ENCODE results near the gene NTHL1.

GRCh38 chr16:2061023-2061422 is 13.4 kb upstream of the NTHL1 start:
- TF ChIP-seq MXI1 (IDR thresholded peaks at IDR 0.05; ENCODE audit: borderline replicate concordance, low read depth, low read length) (no peak), RAD21 (IDR thresholded peaks at IDR 0.05; ENCODE audit: low read length) (no peak), POLR2A (IDR thresholded peaks at IDR 0.05; ENCODE audit: low read depth, low read length) (no peak), MAFK (IDR thresholded peaks at IDR 0.05; ENCODE audit: low read depth, low read length) (no peak)
- TF ChIP-seq, protein P1, sequence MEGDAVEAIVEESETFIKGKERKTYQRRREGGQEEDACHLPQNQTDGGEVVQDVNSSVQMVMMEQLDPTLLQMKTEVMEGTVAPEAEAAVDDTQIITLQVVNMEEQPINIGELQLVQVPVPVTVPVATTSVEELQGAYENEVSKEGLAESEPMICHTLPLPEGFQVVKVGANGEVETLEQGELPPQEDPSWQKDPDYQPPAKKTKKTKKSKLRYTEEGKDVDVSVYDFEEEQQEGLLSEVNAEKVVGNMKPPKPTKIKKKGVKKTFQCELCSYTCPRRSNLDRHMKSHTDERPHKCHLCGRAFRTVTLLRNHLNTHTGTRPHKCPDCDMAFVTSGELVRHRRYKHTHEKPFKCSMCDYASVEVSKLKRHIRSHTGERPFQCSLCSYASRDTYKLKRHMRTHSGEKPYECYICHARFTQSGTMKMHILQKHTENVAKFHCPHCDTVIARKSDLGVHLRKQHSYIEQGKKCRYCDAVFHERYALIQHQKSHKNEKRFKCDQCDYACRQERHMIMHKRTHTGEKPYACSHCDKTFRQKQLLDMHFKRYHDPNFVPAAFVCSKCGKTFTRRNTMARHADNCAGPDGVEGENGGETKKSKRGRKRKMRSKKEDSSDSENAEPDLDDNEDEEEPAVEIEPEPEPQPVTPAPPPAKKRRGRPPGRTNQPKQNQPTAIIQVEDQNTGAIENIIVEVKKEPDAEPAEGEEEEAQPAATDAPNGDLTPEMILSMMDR (conservative IDR thresholded peaks at IDR 0.05; ENCODE audit: low read depth, low read length) = no peak
